Mesothelial cell of epicardium (in vitro differentiated cells): ENCODE measurements around the gene C10orf90. TPM values are rescaled to one million over a fixed set of nuclear protein-coding genes. Genes with fewer than 3 reads are reported as not detected.

ENCODE experiments used
- DNase-seq, 2 experiments: peaks; one replicate each; pipeline ENCODE4 v3.0.0; 2021; ENCODE audit warnings: low spot score in 2 of 2; ENCODE audit not compliant: unreplicated experiment in 2 of 2
- H3K27ac Mint-ChIP-seq: 2 replicates; pipeline ENCODE4 v1.8.0; 2021; ENCODE audit warnings: mixed read lengths
- H3K27me3 Mint-ChIP-seq: 2 replicates; pipeline ENCODE4 v1.8.0; 2021; ENCODE audit warnings: low read depth, mixed read lengths
- H3K36me3 Mint-ChIP-seq: 2 replicates; pipeline ENCODE4 v1.8.0; 2021; ENCODE audit warnings: mixed read lengths
- H3K4me1 Mint-ChIP-seq: 2 replicates; pipeline ENCODE4 v1.8.0; 2021; ENCODE audit warnings: mixed read lengths
- H3K4me3 Mint-ChIP-seq: 2 replicates; pipeline ENCODE4 v1.8.0; 2021; ENCODE audit warnings: mild to moderate bottlenecking, moderate library complexity, mixed read lengths
- H3K9me3 Mint-ChIP-seq: 2 replicates; pipeline ENCODE4 v1.8.0; 2021; ENCODE audit warnings: mixed read lengths
- total RNA-seq: library from RNA; stranded (reverse); gene quantifications from 3 replicates; pipeline ENCODE4 v1.2.1, GENCODE V29; 2021
- TF ChIP-seq, protein P1 (sequence below): fragments of 200-600 bp; sonication (generic); IDR thresholded peaks from one replicate; pipeline ENCODE4 v1.5.0; 2021; ENCODE audit warnings: antibody characterized with exemption; ENCODE audit not compliant: unreplicated experiment

Gene C10orf90
- total RNA-seq, 1 donor from 2014 or later, result not detected

DNA sequence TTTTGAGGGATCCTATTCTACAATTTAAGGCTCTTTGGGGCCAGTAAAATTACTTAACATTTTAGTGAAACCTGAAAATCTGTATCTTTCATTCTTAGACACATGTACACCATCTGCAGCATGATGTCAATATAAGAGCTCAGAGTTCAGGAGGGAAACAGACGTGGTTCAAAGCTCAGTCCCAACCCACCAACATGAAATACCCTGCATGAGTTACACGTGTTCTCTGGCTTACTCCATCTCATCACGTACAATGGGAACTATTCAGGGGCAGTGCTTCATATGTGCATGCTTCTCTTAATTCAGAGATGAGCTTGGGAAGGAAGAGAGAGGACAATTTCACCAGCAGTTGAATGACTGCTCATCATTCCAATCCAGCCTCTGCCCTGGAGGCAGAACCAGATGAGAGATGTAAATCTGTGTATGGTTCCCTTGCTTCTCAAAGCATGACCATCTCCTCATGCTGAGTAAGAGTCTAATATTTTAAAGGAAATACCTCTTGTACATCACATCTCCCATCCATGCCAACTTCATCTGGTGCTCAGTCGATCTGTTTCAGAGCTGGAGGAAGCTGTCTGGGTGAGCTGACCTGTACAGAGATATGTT lies 253.2 kb downstream of the C10orf90 start:
- Mint-ChIP-seq H3K4me3 (no peak overlapping the region), H3K27me3 (peaks cover 7% of the 10 kb centered on the region), H3K36me3 (no peaks in the 10 kb centered on the region), H3K9me3 (no peaks in the 10 kb centered on the region), H3K4me1 (no peaks in the 10 kb centered on the region), H3K27ac (no peak overlapping the region)
- TF ChIP-seq, protein P1, sequence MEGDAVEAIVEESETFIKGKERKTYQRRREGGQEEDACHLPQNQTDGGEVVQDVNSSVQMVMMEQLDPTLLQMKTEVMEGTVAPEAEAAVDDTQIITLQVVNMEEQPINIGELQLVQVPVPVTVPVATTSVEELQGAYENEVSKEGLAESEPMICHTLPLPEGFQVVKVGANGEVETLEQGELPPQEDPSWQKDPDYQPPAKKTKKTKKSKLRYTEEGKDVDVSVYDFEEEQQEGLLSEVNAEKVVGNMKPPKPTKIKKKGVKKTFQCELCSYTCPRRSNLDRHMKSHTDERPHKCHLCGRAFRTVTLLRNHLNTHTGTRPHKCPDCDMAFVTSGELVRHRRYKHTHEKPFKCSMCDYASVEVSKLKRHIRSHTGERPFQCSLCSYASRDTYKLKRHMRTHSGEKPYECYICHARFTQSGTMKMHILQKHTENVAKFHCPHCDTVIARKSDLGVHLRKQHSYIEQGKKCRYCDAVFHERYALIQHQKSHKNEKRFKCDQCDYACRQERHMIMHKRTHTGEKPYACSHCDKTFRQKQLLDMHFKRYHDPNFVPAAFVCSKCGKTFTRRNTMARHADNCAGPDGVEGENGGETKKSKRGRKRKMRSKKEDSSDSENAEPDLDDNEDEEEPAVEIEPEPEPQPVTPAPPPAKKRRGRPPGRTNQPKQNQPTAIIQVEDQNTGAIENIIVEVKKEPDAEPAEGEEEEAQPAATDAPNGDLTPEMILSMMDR, result no peak
- no peak for DNase-seq

DNA sequence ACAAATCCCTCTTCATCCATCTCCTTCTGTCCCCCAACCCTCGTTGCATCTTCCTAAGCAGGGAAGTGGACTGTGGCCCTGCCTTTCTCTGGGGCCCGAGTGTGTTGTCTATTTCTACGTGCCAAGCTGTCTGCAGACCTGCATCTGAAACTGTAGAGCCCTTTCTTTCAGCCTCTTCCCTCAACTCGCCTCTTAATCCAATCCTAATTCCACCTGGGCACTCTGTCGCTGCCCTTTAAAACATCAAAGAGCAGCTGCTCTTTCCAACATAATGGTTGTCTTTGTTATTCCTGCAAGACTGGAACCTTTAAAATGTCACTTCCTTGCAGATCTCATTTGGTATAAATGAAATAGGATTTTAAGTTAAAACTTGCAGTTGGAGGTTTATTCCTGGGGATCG lies 260.7 kb downstream of the C10orf90 start:
- TF ChIP-seq, protein P1, result no peak
- no peaks in the 10 kb centered on the region for H3K9me3 Mint-ChIP-seq
- no peak overlapping the region for H3K27ac Mint-ChIP-seq
- peaks cover 18% of the 10 kb centered on the region for H3K4me1 Mint-ChIP-seq
- no peak overlapping the region for H3K4me3 Mint-ChIP-seq
- no peaks in the 10 kb centered on the region for H3K36me3 Mint-ChIP-seq
- H3K27me3 Mint-ChIP-seq, result peaks cover 4% of the 10 kb centered on the region
- DNase-seq, result no peak

DNA sequence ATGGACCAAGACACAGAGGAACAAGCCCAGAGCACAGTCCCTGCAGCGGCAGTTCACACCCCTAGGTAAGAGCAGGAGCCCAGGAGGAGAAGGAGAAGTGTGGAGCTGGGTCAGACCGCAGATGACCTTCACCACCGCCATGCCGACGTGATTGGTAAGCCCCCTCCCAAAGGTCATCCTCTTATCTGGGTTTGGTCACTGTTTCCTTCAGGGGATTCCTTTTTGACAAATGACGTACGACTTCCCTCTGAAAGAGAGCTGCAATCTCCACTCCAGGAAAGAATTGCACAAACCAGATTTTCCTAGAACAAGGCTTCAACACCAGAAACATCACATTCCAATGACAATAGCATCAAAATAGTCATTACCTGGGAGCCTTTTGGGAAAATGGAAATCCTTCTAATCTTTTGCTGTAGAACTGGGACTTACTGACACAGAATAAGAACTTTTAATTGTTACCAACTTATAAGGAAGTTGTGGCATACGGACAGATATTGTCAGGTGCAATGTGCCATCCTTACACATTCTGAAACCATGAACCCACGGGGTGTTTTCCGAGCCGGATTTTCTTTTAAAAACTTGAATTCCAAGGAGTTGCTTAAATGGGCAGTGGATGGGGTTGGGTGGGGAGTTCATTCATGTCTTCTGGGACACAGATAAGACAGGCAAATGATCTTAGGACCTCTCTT lies 261.4 kb downstream of the C10orf90 start:
- Mint-ChIP-seq H3K4me3 (no peak overlapping the region), H3K27me3 (peaks cover 4% of the 10 kb centered on the region), H3K4me1 (peaks cover 19% of the 10 kb centered on the region), H3K27ac (no peak overlapping the region), H3K36me3 (no peaks in the 10 kb centered on the region), H3K9me3 (no peaks in the 10 kb centered on the region)
- DNase-seq, result no peak
- TF ChIP-seq, protein P1, result no peak

DNA sequence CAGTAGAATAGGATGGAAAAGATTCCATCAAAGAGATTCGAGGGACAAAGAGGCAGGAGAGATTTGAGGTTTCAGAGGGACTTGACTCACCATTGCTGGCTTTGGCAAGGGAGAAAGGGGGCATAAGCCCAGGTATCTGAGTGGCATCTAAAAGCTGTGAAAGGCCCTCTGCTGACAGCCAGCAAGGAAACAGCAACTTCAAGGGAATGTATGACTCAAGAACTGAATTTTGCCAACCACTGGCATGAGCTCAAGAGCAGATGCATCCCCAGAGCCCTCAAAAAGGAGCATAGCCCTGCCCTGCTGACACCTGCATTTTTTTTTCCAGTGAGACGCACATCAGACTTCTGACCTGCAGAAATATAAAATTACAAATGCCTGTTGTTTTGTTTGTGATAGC lies 262.7 kb downstream of the C10orf90 start:
- no peaks in the 10 kb centered on the region for H3K9me3 Mint-ChIP-seq
- H3K27me3 Mint-ChIP-seq, result peaks cover 4% of the 10 kb centered on the region
- H3K27ac Mint-ChIP-seq, result no peak overlapping the region
- no peak for DNase-seq
- peaks cover 28% of the 10 kb centered on the region for H3K4me1 Mint-ChIP-seq
- H3K36me3 Mint-ChIP-seq, result no peaks in the 10 kb centered on the region
- TF ChIP-seq, protein P1, result no peak
- no peak overlapping the region for H3K4me3 Mint-ChIP-seq

DNA sequence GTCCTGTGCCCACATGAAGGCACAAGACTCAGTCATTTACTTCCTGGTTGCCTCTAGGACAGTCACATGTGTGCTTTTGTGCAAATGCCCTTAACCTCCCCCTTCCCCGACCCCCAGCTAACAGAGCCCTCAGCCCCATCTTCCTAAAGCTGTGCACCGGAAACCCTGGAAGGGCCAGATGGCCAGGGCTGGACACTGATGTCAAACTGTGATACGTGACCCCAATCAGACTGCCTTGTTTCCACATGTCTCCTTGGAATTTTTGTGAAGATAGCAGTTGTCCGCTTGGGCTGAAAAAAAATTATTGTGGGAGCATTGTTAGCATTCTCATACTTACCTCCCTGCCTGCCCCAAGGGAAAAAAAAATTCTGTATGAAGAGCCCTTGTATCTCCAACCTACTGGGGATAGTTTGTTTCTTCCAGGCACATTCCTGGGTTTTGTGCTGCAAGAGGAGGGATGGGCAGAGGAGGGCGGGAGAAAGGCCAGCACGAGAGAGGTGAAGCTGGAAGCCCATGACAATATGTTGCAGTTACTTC lies 265.2 kb downstream of the C10orf90 start:
- H3K4me1 Mint-ChIP-seq, result peaks cover 28% of the 10 kb centered on the region
- peaks cover 4% of the 10 kb centered on the region for H3K27me3 Mint-ChIP-seq
- H3K4me3 Mint-ChIP-seq, result no peak overlapping the region
- H3K27ac Mint-ChIP-seq, result no peak overlapping the region
- no peak for DNase-seq
- H3K9me3 Mint-ChIP-seq, result no peaks in the 10 kb centered on the region
- H3K36me3 Mint-ChIP-seq, result no peaks in the 10 kb centered on the region
- TF ChIP-seq, protein P1, result no peak
